HCT116 (cell line): ENCODE measurements around the gene C17orf100.

ENCODE experiments used
- CEBPB ChIP-seq: IDR thresholded peaks from 2 replicates; pipeline ENCODE4 v1.6.1; 2012; ENCODE audit warnings: low read depth
- EZH2 ChIP-seq: fragments of 200-600 bp; sonication (generic); IDR thresholded peaks from 2 replicates; pipeline ENCODE4 v1.6.1; 2017; ENCODE audit warnings: antibody characterized with exemption, mixed run types
- EZH2phosphoT487 ChIP-seq: fragments of 200-600 bp; IDR thresholded peaks from 2 replicates; pipeline ENCODE4 v1.6.1; 2018; ENCODE audit warnings: antibody characterized with exemption, borderline replicate concordance
- POLR2A ChIP-seq: IDR thresholded peaks from 2 replicates; pipeline ENCODE4 v1.7.0; 2011; ENCODE audit warnings: borderline replicate concordance; ENCODE audit not compliant: insufficient read depth, insufficient read length; ENCODE audit errors: extremely low read depth
- POLR2AphosphoS5 ChIP-seq: IDR thresholded peaks from 2 replicates; pipeline ENCODE4 v1.6.1; 2011; ENCODE audit warnings: mild to moderate bottlenecking, low read depth, low read length, moderate library complexity
- RAD21 ChIP-seq: IDR thresholded peaks from 2 replicates; pipeline ENCODE4 v1.6.1; 2012; ENCODE audit warnings: low read depth, mild to moderate bottlenecking
- SP1 ChIP-seq: IDR thresholded peaks from 2 replicates; pipeline ENCODE4 v1.6.1; 2012; ENCODE audit warnings: low read depth
- SRF ChIP-seq: IDR thresholded peaks from 2 replicates; pipeline ENCODE4 v1.6.1; 2012; ENCODE audit warnings: low read depth
- TF ChIP-seq, protein P1 (sequence below), 3 experiments: fragments of 200-600 bp in 1 of 3; sonication (generic) in 1 of 3; IDR thresholded peaks in 2 of 3; conservative IDR thresholded peaks in 1 of 3; 2 replicates each; pipeline ENCODE4 v1.5.1; 2012 to 2017; ENCODE audit warnings: low read depth in 2 of 3, low read length in 2 of 3, antibody characterized with exemption in 1 of 3, borderline replicate concordance in 1 of 3, control low read depth in 1 of 3, mild to moderate bottlenecking in 1 of 3, mixed read lengths in 1 of 3, mixed run types in 1 of 3, moderate library complexity in 1 of 3; ENCODE audit not compliant: insufficient read depth in 1 of 3
- TF ChIP-seq, protein P2 (sequence below): IDR thresholded peaks from 2 replicates; pipeline ENCODE4 v1.6.1; 2011; ENCODE audit warnings: mild to moderate bottlenecking, low read length, moderate library complexity; ENCODE audit not compliant: insufficient replicate concordance; ENCODE audit errors: extremely low read depth

DNA sequence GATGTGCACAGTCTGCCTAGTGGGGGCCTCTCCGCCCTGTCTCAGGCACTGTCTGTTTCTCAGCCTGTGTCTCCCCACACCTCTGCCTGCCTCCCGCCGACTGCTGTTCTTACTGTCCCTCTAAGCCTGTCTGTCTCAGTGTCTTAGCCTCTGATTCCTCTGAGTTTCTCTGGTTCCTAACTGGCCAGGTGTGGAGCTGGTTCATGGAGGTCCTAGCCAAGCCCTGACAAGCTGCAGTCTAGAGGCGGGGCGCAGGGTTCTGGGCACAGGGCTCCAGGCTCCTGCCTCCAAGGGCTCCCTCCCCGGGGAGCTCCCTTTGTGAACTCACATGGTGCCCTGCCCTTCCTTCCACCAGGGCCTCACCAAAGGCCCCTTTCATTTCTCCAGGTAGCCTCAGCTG, 19.4 kb downstream of the C17orf100 start:
- TF ChIP-seq CEBPB (no peak), SRF (no peak), EZH2phosphoT487 (no peak), EZH2 (no peak), POLR2A (no peak), RAD21 (no peak), POLR2AphosphoS5 (no peak), SP1 (no peak)
- TF ChIP-seq, protein P1, sequence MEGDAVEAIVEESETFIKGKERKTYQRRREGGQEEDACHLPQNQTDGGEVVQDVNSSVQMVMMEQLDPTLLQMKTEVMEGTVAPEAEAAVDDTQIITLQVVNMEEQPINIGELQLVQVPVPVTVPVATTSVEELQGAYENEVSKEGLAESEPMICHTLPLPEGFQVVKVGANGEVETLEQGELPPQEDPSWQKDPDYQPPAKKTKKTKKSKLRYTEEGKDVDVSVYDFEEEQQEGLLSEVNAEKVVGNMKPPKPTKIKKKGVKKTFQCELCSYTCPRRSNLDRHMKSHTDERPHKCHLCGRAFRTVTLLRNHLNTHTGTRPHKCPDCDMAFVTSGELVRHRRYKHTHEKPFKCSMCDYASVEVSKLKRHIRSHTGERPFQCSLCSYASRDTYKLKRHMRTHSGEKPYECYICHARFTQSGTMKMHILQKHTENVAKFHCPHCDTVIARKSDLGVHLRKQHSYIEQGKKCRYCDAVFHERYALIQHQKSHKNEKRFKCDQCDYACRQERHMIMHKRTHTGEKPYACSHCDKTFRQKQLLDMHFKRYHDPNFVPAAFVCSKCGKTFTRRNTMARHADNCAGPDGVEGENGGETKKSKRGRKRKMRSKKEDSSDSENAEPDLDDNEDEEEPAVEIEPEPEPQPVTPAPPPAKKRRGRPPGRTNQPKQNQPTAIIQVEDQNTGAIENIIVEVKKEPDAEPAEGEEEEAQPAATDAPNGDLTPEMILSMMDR (IDR thresholded peaks at IDR 0.05 in 2 of 3, conservative IDR thresholded peaks at IDR 0.05 in 1 of 3; ENCODE audit: borderline replicate concordance in 1 of 3, insufficient read depth in 1 of 3, low read depth in 2 of 3, low read length in 2 of 3), result no peak
- TF ChIP-seq, protein P2, sequence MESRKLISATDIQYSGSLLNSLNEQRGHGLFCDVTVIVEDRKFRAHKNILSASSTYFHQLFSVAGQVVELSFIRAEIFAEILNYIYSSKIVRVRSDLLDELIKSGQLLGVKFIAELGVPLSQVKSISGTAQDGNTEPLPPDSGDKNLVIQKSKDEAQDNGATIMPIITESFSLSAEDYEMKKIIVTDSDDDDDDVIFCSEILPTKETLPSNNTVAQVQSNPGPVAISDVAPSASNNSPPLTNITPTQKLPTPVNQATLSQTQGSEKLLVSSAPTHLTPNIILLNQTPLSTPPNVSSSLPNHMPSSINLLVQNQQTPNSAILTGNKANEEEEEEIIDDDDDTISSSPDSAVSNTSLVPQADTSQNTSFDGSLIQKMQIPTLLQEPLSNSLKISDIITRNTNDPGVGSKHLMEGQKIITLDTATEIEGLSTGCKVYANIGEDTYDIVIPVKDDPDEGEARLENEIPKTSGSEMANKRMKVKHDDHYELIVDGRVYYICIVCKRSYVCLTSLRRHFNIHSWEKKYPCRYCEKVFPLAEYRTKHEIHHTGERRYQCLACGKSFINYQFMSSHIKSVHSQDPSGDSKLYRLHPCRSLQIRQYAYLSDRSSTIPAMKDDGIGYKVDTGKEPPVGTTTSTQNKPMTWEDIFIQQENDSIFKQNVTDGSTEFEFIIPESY, result no peak
